Limb (tissue), 2 donors: ENCODE measurements around the gene MRPS23.

Experiments
- DNase-seq, 2 donors: peaks; one replicate each; pipeline ENCODE4 v3.0.0-alpha.2; 2016; ENCODE audit errors: extremely low spot score in 2 of 2

MRPS23 gene

GRCh38 chr17:57838857-57839570 lies 10.8 kb downstream of the MRPS23 start:
- no peak for DNase-seq

GRCh38 chr17:57838453-57838852 lies 11.4 kb downstream of the MRPS23 start:
- DNase-seq, result no peak

GRCh38 chr17:57835333-57835900 lies 14.4 kb downstream of the MRPS23 start:
- no peak for DNase-seq

GRCh38 chr17:57834146-57834741 lies 15.6 kb downstream of the MRPS23 start:
- DNase-seq, result no peak

GRCh38 chr17:57833179-57833939 lies 16.5 kb downstream of the MRPS23 start:
- peak; percentile 79 to 83 for DNase-seq

GRCh38 chr17:57832314-57833178 lies 17.3 kb downstream of the MRPS23 start:
- DNase-seq, result no peak

- DNase-seq, result no peak
These were observed 19.0 kb downstream of the MRPS23 start for GRCh38 chr17:57830880-57831279.

GRCh38 chr17:57823469-57824401 lies 26.1 kb downstream of the MRPS23 start:
- DNase-seq, result no peak

GRCh38 chr17:57819867-57820266 lies 30.0 kb downstream of the MRPS23 start:
- no peak for DNase-seq

- no peak for DNase-seq
These were observed 30.6 kb downstream of the MRPS23 start for GRCh38 chr17:57819285-57819684.

GRCh38 chr17:57818066-57818465 lies 31.8 kb downstream of the MRPS23 start:
- DNase-seq, result no peak

GRCh38 chr17:57817299-57817698 lies 32.5 kb downstream of the MRPS23 start:
- DNase-seq, result no peak

- DNase-seq, result no peak
These were observed 35.4 kb downstream of the MRPS23 start for GRCh38 chr17:57814421-57814820.

- peak in 1 of 2 donors; percentile 42 for DNase-seq
These were observed 38.1 kb downstream of the MRPS23 start for GRCh38 chr17:57811638-57812280.

- DNase-seq, result peak; percentile 68 to 76
These were observed 38.9 kb downstream of the MRPS23 start for GRCh38 chr17:57810721-57811637.

GRCh38 chr17:57809879-57810278 lies 40.0 kb downstream of the MRPS23 start:
- DNase-seq, result no peak

GRCh38 chr17:57808882-57809281 lies 41.0 kb downstream of the MRPS23 start:
- DNase-seq, result no peak

- DNase-seq, result no peak
These were observed 43.5 kb downstream of the MRPS23 start for GRCh38 chr17:57806167-57806830.
